HL-60/S4 (cell line): ENCODE data around the gene ANGEL1.

ENCODE experiments used
- in situ Hi-C: fragments of 300-500 bp; cut with MboI; formaldehyde crosslinking; loops from 2 replicates; pipeline ENCODE4 v1.14.3; 2022; ENCODE audit warnings: low sequenced_read_pairs

The ANGEL1 gene, protein sequence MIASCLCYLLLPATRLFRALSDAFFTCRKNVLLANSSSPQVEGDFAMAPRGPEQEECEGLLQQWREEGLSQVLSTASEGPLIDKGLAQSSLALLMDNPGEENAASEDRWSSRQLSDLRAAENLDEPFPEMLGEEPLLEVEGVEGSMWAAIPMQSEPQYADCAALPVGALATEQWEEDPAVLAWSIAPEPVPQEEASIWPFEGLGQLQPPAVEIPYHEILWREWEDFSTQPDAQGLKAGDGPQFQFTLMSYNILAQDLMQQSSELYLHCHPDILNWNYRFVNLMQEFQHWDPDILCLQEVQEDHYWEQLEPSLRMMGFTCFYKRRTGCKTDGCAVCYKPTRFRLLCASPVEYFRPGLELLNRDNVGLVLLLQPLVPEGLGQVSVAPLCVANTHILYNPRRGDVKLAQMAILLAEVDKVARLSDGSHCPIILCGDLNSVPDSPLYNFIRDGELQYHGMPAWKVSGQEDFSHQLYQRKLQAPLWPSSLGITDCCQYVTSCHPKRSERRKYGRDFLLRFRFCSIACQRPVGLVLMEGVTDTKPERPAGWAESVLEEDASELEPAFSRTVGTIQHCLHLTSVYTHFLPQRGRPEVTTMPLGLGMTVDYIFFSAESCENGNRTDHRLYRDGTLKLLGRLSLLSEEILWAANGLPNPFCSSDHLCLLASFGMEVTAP

DNA sequence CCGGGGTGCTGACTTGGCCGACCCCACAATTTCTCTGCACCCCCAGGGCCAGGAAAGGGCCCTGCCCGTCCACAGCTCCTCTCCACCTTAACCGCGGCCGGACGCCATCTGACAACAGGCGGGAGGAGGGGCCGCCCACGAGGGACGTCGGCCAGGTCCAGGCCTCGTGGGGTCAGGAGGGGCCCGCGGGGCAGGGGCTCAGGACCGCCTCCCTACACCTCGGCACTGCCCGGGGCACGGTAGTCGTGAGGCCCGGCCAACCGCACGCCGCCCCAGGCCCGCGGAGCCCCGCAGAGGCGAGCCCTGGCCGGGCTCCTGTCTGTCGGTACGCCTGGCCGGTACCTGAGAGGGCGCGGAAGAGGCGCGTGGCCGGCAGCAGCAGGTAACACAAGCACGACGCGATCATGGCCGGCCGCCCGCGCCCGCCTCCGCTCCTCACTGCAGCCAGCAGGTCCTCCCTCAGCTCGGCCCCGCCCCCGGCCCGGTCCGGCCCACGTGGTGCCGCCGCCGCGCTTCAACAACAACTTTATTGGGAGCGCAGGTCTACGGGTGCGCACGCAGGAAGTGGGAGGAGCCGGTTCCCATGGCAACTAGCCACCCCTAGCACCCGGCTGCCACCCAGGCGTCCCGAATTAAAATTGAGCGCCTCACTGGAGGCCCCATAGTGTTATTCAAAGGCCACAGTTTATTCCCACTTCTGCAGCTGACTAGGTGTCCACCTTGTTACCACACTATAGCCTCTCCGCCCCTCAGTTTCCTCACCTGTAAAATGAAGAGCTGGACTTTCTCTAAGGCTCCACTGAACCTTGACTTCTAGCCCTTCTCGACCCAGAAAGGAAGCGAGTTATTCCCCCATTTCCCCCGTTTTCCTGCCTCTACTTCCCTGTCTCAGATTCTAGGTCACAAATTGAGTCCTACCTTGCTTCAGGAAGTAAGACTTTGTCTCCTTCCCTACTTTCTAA is at the start of gene ANGEL1:
Gene ANGEL1 (minus strand): TSS at position 461 of the 962 bp plus-strand sequence. CDS start 55 bp downstream, at position 406.
- in situ Hi-C loops, result no loop called here

DNA sequence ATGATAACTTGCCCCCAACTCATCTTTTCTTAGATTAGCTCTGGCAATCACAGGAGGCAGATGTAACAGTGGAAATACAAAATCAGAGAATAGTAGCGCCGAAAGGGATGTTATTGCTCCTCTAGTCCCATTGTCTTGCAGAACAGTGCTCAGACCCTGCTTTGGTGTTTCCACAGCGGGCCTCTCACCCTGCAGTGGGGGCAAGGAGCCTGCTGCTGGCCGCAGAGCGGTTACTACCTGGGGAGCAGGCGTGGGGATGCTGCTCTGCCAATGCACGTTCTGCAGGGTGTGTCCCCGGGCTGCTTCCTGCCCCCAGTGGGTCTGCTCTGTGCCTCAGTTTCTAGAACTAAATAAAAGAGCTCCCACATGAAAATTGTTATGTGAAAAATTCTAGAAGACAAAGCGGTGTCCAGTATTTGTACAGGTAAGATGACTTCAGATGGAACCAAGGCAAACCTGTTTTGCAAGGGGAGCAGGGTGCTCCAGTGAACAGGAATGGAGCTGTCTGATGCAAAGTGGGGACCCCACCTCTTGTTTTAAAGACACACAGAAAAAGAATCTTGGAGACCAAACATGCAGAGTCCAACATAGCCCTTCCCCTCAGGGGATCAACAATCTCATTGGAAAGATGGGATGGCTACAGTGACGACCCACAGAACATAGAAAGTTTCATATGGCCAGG is 49.0 kb upstream of the ANGEL1 start:
- in situ Hi-C loops, result no loop called here

DNA sequence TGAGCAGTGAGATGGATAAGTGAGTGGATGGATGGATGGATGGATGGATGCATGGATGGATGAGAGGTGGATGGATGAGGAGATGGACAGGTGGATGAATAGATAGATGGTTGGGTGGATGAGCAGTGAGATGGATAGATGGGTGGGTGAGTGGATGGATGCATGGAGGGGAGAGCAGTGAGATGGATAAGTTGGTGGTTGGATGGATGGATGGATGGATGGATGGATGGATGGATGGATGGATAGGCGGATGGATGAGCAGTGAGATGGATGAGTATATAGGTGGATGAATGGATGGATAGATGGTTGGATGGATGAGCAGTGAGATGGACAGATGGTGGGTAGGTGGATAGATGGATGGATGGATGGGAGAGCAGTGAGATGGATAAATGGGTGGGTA is 44.1 kb upstream of the ANGEL1 start:
- in situ Hi-C loops, result no loop called here

DNA sequence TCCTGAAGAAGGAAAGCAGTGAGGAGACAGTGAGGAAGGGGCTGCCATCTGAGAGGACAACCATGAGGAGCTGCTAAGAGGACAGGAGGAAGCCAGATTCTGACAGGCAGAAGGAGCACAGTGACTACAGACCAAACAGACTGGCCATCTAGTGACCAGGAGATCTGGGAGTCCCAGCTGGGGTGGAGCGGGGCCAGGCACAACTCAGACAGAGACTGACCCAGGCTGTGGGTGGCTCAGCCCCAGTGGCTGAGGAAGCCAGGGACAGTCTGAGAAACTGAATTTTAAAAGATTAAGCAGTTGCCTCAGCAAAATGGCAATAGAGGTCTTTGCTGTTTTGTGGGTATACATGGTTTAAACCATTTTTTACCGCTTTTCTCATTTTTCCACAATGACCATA is 42.4 kb upstream of the ANGEL1 start:
- in situ Hi-C loops, result no loop called here

DNA sequence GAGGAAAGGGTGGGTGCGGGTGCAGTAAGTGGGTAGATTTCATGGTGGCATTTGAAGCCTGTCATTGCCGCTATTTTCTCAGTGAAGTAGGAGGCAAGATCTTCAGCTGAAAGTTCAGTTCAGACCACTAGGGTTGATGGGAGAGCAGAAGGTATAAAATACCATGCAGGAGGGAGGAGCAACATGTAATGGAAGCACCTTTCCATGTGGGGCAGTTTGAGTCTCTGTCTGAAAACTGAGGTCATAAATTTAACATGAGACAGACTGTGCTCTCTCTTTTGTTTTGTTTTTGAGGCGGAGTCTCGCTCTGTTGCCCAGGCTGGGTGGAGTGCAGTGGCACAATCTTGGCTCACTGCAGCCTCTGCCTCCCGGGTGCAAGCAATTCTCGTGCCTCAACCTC is 36.2 kb upstream of the ANGEL1 start:
- in situ Hi-C loops, result no loop called here

DNA sequence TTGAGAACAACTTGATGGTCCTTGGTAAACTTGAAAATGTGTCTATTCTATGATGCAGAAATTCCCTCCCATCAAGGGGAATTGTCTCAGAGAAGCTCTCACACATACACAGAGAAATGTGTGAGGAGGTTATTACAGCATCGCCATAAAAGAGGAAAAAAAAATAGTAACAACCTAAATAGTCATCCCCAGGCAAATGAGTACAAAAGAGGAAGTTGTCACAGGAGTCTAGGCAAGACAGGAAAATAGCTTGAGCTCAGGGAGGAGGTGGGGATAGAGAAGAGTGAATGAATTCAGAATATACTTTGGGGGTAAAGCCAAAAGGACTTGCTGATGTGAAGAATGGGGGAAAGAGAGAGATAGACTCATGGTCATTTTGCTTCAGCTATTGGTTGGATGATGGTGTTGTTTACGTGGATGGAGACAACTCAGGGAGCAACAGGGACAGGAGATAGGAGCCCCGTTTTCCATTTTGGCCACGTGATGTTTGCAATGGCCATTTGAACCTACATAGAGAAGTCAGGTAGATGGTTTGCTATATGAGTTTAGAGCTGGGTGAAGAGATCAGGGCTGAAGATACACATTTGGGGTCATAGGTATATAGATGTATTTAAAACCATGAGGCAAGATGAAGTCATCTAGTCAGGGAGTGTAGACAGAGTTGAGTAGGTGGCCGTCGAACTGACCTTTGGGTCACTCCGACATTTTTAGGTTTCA is 33.8 kb upstream of the ANGEL1 start:
- in situ Hi-C loops, result no loop called here

DNA sequence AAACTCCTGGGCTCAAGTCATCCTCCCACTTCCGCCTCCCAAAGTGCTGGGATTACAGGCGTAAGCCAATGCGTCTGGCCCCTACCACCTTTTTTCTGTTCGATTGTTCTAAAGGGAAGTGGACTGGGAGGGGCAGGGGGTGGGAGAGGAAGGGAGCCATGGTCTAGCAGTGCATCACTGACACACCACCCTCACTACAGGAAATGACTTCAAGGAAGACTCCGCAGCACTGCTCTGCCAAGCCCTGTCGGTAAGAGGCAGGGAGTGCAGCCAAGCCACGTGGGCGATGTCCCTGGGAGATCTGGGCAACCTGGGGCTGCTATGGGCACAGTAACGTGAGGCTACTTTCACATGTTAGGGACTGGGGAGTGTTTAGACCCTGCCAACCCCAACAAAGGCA is 31.5 kb upstream of the ANGEL1 start:
- in situ Hi-C loops, result no loop called here

DNA sequence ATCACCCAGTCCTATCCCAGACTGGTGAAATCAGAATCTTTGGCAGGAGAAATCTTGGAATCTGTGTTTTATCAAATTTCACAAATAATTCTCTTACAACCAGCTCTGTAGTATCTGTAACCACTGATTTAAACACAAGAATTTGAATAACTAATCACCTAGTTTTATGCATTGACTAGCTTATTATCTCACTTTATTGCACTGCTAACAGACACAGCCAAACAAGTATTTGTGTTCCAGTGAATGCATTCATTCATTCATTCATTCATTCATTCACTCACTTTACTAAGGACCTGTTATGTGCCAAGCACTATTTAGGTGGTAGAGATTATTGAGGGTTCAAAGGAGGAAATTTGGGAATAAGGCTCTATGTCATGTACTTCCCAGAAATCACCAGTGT is 29.7 kb upstream of the ANGEL1 start:
- in situ Hi-C loops, result no loop called here

DNA sequence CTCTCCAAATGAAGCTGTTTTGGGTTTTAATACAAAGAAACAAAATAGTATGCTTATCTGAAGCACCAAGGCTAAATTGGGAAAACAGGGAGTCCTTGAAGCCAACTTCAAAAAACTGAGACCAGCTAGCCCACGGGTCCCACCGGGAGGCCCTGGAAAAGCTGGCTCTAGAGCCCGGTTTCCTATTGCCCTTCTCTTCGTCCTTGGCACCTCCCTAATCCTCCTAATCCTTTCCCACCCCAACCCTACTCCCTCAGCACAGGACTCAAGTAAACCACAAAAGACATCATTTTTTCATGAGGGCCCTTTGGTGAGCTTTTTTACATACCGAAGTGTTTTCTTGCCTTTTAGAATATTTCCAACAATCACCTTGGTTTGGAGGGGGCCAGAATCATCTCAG is 24.8 kb upstream of the ANGEL1 start:
- in situ Hi-C loops, result no loop called here

DNA sequence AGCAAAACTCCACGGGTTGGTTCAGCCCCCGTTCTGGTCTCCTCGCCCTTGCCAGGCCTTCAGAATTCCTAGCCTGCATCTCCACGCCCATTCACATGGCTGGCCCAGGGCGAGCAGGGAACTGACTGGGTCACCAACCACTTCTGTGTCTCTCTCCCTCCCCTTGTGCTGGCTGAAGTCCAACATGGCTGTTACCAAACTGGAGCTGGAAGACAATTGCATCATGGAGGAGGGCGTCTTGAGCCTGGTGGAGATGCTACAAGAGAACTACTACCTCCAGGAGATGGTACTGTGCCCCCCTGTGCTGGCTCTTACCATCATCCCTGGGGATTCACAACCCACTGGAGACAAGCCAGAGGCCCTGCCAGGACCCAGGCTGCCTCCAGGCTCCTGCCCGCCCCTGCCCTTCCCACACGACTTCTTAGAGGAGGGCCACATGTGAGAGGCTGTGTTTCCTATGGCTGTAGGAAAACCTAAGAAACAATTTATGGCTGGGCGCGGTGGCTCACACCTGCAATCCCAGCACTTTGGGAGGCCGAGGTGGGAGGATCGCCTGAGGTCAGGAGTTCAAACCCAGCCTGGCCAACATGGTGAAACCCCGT is 23.4 kb upstream of the ANGEL1 start:
- in situ Hi-C loops, result no loop called here

DNA sequence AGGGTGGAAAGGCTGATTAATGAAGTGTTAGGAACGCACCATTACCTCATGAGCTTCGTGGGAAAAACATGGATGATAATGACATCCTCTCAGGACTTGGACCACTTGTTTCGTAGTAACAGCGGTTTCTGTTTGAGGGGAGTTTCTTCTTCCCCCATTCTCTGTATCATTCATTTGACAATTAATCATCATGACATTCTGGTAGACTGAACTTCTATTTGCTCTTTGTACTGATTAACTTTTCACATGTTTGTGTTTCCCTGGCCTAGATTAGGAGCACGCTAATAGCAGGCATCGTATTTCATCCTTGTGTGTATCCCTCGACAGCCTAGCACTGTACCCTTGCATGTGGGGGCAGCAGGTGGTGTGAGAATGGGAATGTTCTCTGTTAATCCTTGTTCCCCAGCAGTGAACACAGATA is 21.6 kb upstream of the ANGEL1 start:
- in situ Hi-C loops, result no loop called here

DNA sequence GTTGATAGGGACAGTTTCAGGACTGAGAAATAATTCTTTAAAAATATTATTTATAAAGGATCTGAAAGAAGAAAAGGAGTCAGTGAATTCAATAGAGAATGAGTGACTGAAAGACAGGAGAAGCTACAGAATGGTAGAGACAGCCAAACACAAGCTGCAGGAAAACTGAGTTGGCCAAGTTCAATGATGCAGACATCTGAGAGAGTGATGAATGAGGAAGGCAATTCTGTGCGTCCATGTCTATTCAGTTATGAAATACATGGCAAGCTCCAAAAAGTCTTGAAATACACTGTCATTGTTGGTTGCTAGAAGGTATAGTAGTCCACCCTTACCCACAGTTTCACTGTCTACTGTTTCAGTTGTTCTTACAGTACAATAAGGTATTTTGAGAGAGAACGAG is 20.3 kb upstream of the ANGEL1 start:
- in situ Hi-C loops, result no loop called here

DNA sequence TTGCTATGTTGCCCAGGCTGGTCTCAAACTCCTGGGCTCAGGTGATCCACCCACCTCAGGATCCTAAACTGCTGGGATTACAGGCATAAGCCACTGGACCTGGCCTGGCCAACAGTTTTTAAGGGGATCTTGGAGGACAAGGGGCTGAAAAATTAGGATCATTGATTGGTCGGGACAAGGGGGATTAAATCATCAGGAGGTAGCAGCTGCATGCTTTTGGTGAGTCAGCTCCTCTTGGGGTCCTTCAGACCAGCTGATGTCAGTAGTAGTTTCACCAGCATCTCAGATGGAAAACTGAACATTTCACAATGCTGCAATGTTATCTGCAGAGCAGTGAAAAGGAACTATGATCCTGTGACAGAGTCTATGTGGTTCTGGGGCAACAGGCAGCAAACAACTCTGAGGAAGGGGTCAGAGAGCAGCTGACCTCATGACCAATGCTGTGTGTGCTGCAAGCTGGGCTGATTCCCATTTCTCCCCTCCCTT is 19.9 kb upstream of the ANGEL1 start:
- in situ Hi-C loops, result no loop called here

DNA sequence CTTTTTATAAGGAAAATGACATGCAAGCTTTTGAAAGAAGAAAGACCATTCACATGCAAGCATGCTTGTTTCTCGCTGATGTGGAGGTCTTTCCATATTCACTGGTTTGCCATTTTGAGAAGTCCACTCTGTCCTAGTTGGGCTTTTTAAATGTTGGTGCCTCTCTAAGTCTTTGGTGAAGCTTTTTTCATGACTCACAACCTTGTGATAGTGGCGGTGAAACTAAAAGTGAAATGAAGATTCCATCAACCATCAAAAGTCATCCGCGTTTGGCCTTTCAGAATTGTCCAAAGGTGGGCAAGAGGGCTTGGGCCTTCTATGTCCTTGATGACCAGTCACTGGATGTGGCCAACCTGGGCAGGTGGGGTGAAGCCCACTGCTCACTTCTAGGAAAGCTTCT is 17.9 kb upstream of the ANGEL1 start:
- in situ Hi-C loops, result no loop called here

DNA sequence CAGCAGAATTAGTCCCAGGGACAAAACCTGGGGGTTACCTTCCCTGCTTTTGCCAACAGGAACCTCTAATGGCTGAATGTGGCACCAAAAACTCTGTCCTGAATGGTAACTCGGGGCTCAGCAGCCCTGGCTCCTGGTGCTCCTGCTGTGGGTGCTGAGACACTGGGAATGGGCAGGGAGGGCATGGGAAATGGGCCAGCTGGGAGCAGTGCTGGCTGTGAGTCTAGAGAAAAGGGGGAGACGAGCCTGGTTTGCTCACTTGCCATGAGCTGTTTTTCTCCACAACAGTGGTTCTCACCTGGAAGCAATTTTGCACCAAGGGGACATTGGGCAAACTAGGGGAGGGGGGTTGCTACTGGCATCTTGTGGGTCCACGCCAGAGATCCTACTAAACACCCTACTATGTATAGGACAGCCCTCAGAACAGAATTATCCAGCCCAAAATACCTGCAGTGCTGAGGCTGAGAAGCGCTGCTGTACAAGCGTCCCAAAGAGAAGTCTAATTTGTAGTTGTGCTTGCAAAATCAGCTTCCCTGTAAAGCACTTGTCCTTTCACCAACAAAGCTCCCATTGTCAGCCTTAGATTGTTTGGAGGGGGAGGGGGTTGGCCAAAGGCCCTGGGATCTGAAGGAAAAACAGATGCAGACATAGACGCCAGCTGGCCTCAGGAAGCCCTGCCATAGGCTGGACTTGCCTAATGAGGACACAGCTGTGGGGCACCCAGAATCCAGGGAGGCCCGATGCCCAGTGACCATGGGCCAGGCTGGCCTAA is 17.2 kb upstream of the ANGEL1 start:
- in situ Hi-C loops, result no loop called here

DNA sequence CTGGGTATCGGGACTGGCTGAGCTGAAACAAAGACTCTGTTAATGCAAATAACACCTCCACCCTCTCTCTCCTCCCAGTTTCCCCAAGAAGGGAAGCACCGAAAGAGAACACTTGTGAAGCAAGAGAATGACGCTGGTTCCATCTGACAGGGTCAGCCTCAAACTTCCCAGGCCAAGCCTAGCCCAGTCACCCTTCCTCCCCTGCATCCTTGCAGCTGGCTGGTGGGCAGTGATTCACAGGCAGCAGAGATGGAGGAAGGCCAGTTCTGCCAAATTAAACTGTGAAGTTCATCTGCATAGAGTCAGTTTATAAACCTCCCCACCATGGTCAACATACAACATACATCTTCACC is 16.3 kb upstream of the ANGEL1 start:
- in situ Hi-C loops, result no loop called here

DNA sequence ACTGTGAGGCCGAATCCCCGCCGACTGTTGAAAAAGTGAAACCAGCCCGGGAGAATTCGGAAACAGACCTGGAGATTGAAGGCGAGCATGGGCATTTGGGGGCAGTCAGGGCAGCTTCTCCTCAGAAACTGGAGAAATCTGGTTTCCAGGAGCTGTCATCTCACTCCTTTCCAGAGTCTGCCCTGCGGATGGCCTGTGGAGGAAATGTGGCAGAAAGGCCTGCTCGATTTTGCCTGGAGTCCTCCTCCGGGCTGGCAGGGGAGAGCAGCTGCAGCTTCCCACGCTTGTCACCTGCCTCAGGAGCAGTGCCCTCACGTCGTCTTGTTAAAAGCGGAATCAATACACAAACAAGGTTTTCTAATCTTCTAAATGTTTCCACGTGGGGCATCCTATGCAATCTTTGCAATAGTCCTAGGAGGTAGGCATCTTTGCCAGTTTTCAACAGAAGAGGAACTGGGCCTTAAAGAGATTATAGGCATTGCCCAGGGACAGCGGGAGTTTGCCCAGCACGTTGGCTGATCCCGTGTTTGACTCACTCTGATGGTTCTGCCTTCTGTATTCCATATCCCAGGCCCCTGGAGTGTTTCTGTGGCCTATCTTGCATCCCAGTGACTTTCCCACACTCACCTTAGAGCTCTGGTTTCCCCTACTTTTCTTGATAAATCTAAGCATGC is 15.8 kb upstream of the ANGEL1 start:
- in situ Hi-C loops, result no loop called here

DNA sequence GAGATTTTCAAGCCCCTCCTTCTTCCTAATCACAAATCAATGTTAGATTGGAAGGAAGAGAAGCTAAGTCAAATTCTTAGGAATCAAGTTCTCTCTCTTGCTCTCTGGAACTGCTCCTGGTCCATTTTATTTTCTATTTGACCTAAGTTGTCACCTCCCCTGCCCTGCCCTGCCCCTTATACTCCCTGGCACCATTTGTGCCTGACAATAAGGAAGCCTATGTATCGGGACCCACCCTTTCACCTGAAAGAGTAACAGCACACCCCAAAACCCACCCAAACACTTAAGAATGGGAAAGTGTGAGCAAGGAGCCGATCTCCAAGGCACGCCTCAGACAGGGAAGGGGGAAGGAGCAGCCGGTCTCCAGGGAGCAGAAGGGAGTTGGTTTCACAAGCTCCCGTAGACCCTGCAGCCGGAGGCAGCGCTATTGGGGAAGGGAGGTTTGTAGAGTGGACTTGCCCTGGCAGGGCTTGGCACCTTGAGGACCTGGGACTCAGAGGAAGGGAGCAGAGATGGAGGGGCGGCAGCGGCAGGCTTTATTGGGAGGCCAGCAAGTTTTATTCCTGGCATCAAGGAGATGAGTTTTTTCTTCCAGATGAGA is 15.1 kb upstream of the ANGEL1 start:
- in situ Hi-C loops, result no loop called here
